ENCODE results near the gene CSNK1G1. TPM values are rescaled to one million over a fixed set of nuclear protein-coding genes. Genes with fewer than 3 reads are reported as not detected.

Gene CSNK1G1
- total and polyA plus RNA-seq, 2 of the 4 experiments (the other 2 are of a cell fraction) = 7.4 to 29.4 TPM

GRCh38 chr15:64211696-64212095 lies 144.3 kb downstream of the CSNK1G1 start:
- Histone ChIP-seq H2BK20ac (ENCODE audit: low read depth, low read length) (no peak overlapping the region), H3K23ac (ENCODE audit: low read depth, low read length) (no peak overlapping the region), H3K4me2 (ENCODE audit: low read depth, low read length) (no peak overlapping the region), H2BK5ac (ENCODE audit: low read depth, low read length, poor library complexity, severe bottlenecking) (no peak overlapping the region), H3K18ac (ENCODE audit: low read depth, low read length) (no peak overlapping the region), H3K14ac (replicated peaks; ENCODE audit: low read depth, low read length) (no peak overlapping the region), H3K9me1 (ENCODE audit: insufficient read depth, low read length) (no peaks in the 10 kb centered on the region), H3K56ac (ENCODE audit: extremely low read depth, insufficient read depth, low read length) (no peak overlapping the region), H4K8ac (ENCODE audit: low read depth in 2 of 2, low read length in 2 of 2) (no peak overlapping the region), H3K79me1 (ENCODE audit: low read depth in 1 of 2, low read length in 2 of 2) (peaks cover 12 to 28% of the 10 kb centered on the region in 2 experiments), H4K5ac (ENCODE audit: low read depth, low read length) (no peak overlapping the region), H2AK5ac (ENCODE audit: low read depth, low read length) (no peak overlapping the region), H3K9me3 (ENCODE audit: control insufficient read depth, insufficient read depth, low read length) (no peaks in the 10 kb centered on the region), H4K20me1 (ENCODE audit: insufficient read depth, low read length) (no peaks in the 10 kb centered on the region), H2BK120ac (ENCODE audit: low read depth, low read length) (no peak overlapping the region), H4K91ac (ENCODE audit: insufficient read depth, low read depth, low read length) (no peak overlapping the region), H3K27me3 (ENCODE audit: control insufficient read depth, insufficient read depth, low read length) (no peaks in the 10 kb centered on the region), H3K36me3 (ENCODE audit: control insufficient read depth, insufficient read depth, low read length) (peaks cover 4% of the 10 kb centered on the region), H3K4me3 (ENCODE audit: insufficient read depth, low read depth, low read length) (no peak overlapping the region), H3K9ac (ENCODE audit: low read depth, low read length) (no peak overlapping the region), H3K4ac (ENCODE audit: low read depth, low read length) (no peak overlapping the region), H3K4me1 (ENCODE audit: control insufficient read depth, insufficient read depth, low read length) (peaks cover 2% of the 10 kb centered on the region; the same call in 1 of the 2 replicates), H2AK9ac (replicated peaks; ENCODE audit: low read depth, low read length, poor library complexity) (no peak overlapping the region), H2BK15ac (ENCODE audit: low read depth, low read length) (no peak overlapping the region), H3K27ac (ENCODE audit: insufficient read depth, low read length) (no peak overlapping the region), H2AFZ (replicated peaks; ENCODE audit: low read length, poor library complexity) (no peak overlapping the region)
- WGBS, 2 experiments (ENCODE audit: extremely low coverage in 2 of 2, insufficient read length in 1 of 2) = no CpG with 5 or more reads among the region's 2 CpGs
- POLR2A ChIA-PET (ENCODE audit: unreplicated experiment) = no interaction called here
- no TSS peak for BruUV-seq (replicated peaks)
- ATAC-seq (ENCODE audit: low read depth) (no peak), DNase-seq (no peak)
- intact Hi-C loops (cut with micrococcal nuclease) = no loop called here
- TF ChIP-seq MXI1 (IDR thresholded peaks at IDR 0.05; ENCODE audit: borderline replicate concordance, low read depth, low read length) (no peak), RCOR1 (IDR thresholded peaks at IDR 0.05; ENCODE audit: insufficient replicate concordance, low read length) (no peak), MAZ (IDR thresholded peaks at IDR 0.05; ENCODE audit: borderline replicate concordance, low read depth, low read length) (no peak), USF2 (IDR thresholded peaks at IDR 0.05; ENCODE audit: low read depth, low read length) (no peak), BHLHE40 (IDR thresholded peaks at IDR 0.05; ENCODE audit: low read depth, low read length) (no peak), CEBPB (IDR thresholded peaks at IDR 0.05; ENCODE audit: low read depth, low read length) (no peak), RFX5 (IDR thresholded peaks at IDR 0.05; ENCODE audit: low read depth, low read length) (no peak), MAFK (IDR thresholded peaks at IDR 0.05; ENCODE audit: low read depth, low read length) (no peak), CHD1 (IDR thresholded peaks at IDR 0.05; ENCODE audit: low read depth, low read length) (no peak), RAD21 (IDR thresholded peaks at IDR 0.05; ENCODE audit: low read length) (no peak), FOS (IDR thresholded peaks at IDR 0.05; ENCODE audit: low read depth, low read length) (no peak), NFE2L2 (IDR thresholded peaks at IDR 0.05; ENCODE audit: low read depth, low read length) (no peak), SMC3 (IDR thresholded peaks at IDR 0.05; ENCODE audit: low read depth, low read length) (no peak), CTCF (conservative IDR thresholded peaks at IDR 0.05; ENCODE audit: low read depth, low read length) (no peak), POLR2A (IDR thresholded peaks at IDR 0.05; ENCODE audit: low read depth, low read length) (no peak)
- TF ChIP-seq, protein P1, sequence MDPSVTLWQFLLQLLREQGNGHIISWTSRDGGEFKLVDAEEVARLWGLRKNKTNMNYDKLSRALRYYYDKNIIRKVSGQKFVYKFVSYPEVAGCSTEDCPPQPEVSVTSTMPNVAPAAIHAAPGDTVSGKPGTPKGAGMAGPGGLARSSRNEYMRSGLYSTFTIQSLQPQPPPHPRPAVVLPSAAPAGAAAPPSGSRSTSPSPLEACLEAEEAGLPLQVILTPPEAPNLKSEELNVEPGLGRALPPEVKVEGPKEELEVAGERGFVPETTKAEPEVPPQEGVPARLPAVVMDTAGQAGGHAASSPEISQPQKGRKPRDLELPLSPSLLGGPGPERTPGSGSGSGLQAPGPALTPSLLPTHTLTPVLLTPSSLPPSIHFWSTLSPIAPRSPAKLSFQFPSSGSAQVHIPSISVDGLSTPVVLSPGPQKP (IDR thresholded peaks at IDR 0.05; ENCODE audit: borderline replicate concordance, low read depth, low read length) = no peak
- in situ Hi-C loops (cut with MboI; ENCODE audit: low sequenced_read_pairs) = no loop called here
- CTCF ChIA-PET = no interaction called here
- dilution Hi-C loops (cut with HindIII; ENCODE audit: low sequenced_read_pairs, unreplicated experiment) = no loop called here
